Aorta (tissue), 5 donors: ENCODE results near the gene FAM234A. TPM values are rescaled to one million over a fixed set of nuclear protein-coding genes. Genes with fewer than 3 reads are reported as not detected.

ENCODE experiments used
- ATAC-seq: fragments of 200-7000 bp; cut with Tn5 transposase; one replicate; pipeline ENCODE4 v1.9.1; 2022; ENCODE audit warnings: moderate library complexity; ENCODE audit not compliant: low FRiP score
- DNase-seq, 2 donors: peaks; one replicate each; pipeline ENCODE4 v3.0.0-alpha.2; 2020
- H3K27ac ChIP-seq, 2 donors: one replicate each; pipeline ENCODE4 v1.5.1; 2013; ENCODE audit warnings: low read length in 2 of 2, mild to moderate bottlenecking in 2 of 2, moderate library complexity in 2 of 2, control low read depth in 1 of 2, inconsistent platforms in 1 of 2, low read depth in 1 of 2
- H3K27me3 ChIP-seq, 2 donors: one replicate each; pipeline ENCODE4 v1.6.1; 2013; ENCODE audit warnings: control low read depth in 1 of 2, low read length in 1 of 2, mild to moderate bottlenecking in 1 of 2, moderate library complexity in 1 of 2; ENCODE audit not compliant: insufficient read depth in 2 of 2, control insufficient read depth in 1 of 2
- H3K36me3 ChIP-seq, 2 donors: one replicate each; pipeline ENCODE4 v1.6.1; 2013; ENCODE audit warnings: control low read depth in 1 of 2, low read length in 1 of 2, mild to moderate bottlenecking in 1 of 2; ENCODE audit not compliant: insufficient read depth in 2 of 2, control insufficient read depth in 1 of 2
- H3K4me1 ChIP-seq, 2 donors: one replicate each; pipeline ENCODE4 v1.6.1; 2013; ENCODE audit warnings: low read length in 2 of 2, control low read depth in 1 of 2, mild to moderate bottlenecking in 1 of 2, moderate library complexity in 1 of 2; ENCODE audit not compliant: insufficient read depth in 2 of 2, control insufficient read depth in 1 of 2
- H3K4me3 ChIP-seq, 2 donors: one replicate each; pipeline ENCODE4 v1.5.1; 2013; ENCODE audit warnings: low read length in 2 of 2, control low read depth in 1 of 2, mild to moderate bottlenecking in 1 of 2
- H3K9me3 ChIP-seq: one replicate; pipeline ENCODE4 v1.6.1; 2013; ENCODE audit warnings: mild to moderate bottlenecking, low read length; ENCODE audit not compliant: control insufficient read depth
- WGBS, 2 donors: extraction: QIAGEN DNeasy Blood & Tissue Kit; methylation state at CpG; one replicate each; pipeline ENCODE4 v1.1.7; 2013; 5-methylcytosine and 5-hydroxymethylcytosine counted together
- intact Hi-C, 2 donors: fragments of 100-400 bp; cut with DNase I; formaldehyde crosslinking; loops; one replicate each; pipeline versions ENCODE4 v1.14.2 to v1.15.0; 2022
- polyA plus RNA-seq, 2 donors: library from polyadenylated mRNA; stranded (reverse); fragments of 200-250 nt; gene quantifications; one replicate each; pipeline ENCODE4 v1.2.3, GENCODE V29; 2013
- total RNA-seq, 2 donors: library from RNA; stranded (reverse); fragmentation: NEBNext Ultra II Directional; extraction: Animal tissue kit (Norgen Biotek cat#: 25700); gene quantifications; one replicate each; pipeline ENCODE4 v1.2.1, GENCODE V29; 2021
- donor health status: healthy with polysubstance abuse.
- donor health status: Bipolar disorder and iron deficiency.
- donor health status: DM: no; HTN: no; CAD: no.
- donor health status: DM: no; HTN: no; CAD: no.
- donor health status: DM: yes; HTN: yes; CAD: no.

The FAM234A gene
- total and polyA plus RNA-seq, 4 donors = 32.2 to 60.7 (median 55.5) TPM

GRCh38 chr16:259226-259625 is 24.6 kb downstream of the FAM234A start:
- no peaks in the 10 kb centered on the region for H3K9me3 ChIP-seq
- H3K4me3 ChIP-seq = no peak overlapping the region
- ATAC-seq (no peak), DNase-seq (no peak)
- intact Hi-C loops = no loop called here
- no peaks in the 10 kb centered on the region for H3K27me3 ChIP-seq
- H3K4me1 ChIP-seq = no peaks in the 10 kb centered on the region
- H3K36me3 ChIP-seq = peaks cover 0 to 14% of the 10 kb centered on the region in 2 donors
- 89 to 90% methylated on average over 10 of the region's 10 CpGs for WGBS, 2 donors
- H3K27ac ChIP-seq = no peak overlapping the region

- Histone ChIP-seq H3K36me3 (peaks cover 0 to 14% of the 10 kb centered on the region in 2 donors), H3K4me1 (no peaks in the 10 kb centered on the region), H3K27me3 (no peaks in the 10 kb centered on the region), H3K9me3 (no peaks in the 10 kb centered on the region), H3K27ac (no peak overlapping the region), H3K4me3 (no peak overlapping the region)
- DNase-seq (no peak), ATAC-seq (no peak)
- intact Hi-C loops = no loop called here
- 92 to 94% methylated on average over 13 of the region's 13 CpGs for WGBS, 2 donors
These were observed 25.2 kb downstream of the FAM234A start for GRCh38 chr16:259814-260253.

GRCh38 chr16:260326-260725 is 25.7 kb downstream of the FAM234A start:
- Histone ChIP-seq H3K4me1 (no peaks in the 10 kb centered on the region), H3K9me3 (no peaks in the 10 kb centered on the region), H3K27ac (no peak overlapping the region), H3K27me3 (no peaks in the 10 kb centered on the region), H3K4me3 (no peak overlapping the region), H3K36me3 (peaks cover 0 to 14% of the 10 kb centered on the region in 2 donors)
- intact Hi-C loops = no loop called here
- ATAC-seq (no peak), DNase-seq (no peak)
- 92 to 93% methylated on average over 19 of the region's 19 CpGs for WGBS, 2 donors

- Histone ChIP-seq H3K4me3 (no peak overlapping the region), H3K4me1 (no peaks in the 10 kb centered on the region), H3K9me3 (no peaks in the 10 kb centered on the region), H3K36me3 (peaks cover 0 to 14% of the 10 kb centered on the region in 2 donors), H3K27me3 (no peaks in the 10 kb centered on the region), H3K27ac (no peak overlapping the region)
- WGBS, 2 donors = 85 to 86% methylated on average over 28 of the region's 28 CpGs
- intact Hi-C loops = no loop called here
- ATAC-seq = no peak
- no peak for DNase-seq
These were observed 26.5 kb downstream of the FAM234A start for GRCh38 chr16:261031-261691.

GRCh38 chr16:262121-262745 is 27.6 kb downstream of the FAM234A start:
- peaks cover 0 to 14% of the 10 kb centered on the region in 2 donors for H3K36me3 ChIP-seq

GRCh38 chr16:263182-263774 is 28.7 kb downstream of the FAM234A start:
- H3K4me1 ChIP-seq = no peaks in the 10 kb centered on the region
- ATAC-seq (no peak), DNase-seq (no peak)
- no peaks in the 10 kb centered on the region for H3K9me3 ChIP-seq
- no peak overlapping the region for H3K27ac ChIP-seq
- H3K36me3 ChIP-seq = peaks cover 0 to 14% of the 10 kb centered on the region in 2 donors
- WGBS, 2 donors = 93 to 95% methylated on average over 28 to 35 of the region's 35 CpGs
- no peaks in the 10 kb centered on the region for H3K27me3 ChIP-seq
- intact Hi-C loops = no loop called here
- no peak overlapping the region for H3K4me3 ChIP-seq

More at GRCh38 chr16:262121-262745, 27.6 kb downstream of the FAM234A start:
- WGBS, 2 donors = 92% methylated on average over 29 of the region's 29 CpGs
- no peaks in the 10 kb centered on the region for H3K9me3 ChIP-seq
- DNase-seq (no peak), ATAC-seq (no peak)
- no peaks in the 10 kb centered on the region for H3K27me3 ChIP-seq
- no peak overlapping the region for H3K27ac ChIP-seq
- H3K4me1 ChIP-seq = no peaks in the 10 kb centered on the region
- no peak overlapping the region for H3K4me3 ChIP-seq
- intact Hi-C loops = no loop called here

- Histone ChIP-seq H3K4me3 (no peak overlapping the region), H3K4me1 (no peaks in the 10 kb centered on the region), H3K27me3 (no peaks in the 10 kb centered on the region), H3K36me3 (peaks cover 0 to 14% of the 10 kb centered on the region in 2 donors), H3K9me3 (no peaks in the 10 kb centered on the region), H3K27ac (no peak overlapping the region)
- ATAC-seq (no peak), DNase-seq (no peak)
- intact Hi-C loops = no loop called here
- WGBS, 2 donors = 91 to 92% methylated on average over 17 of the region's 17 CpGs
These were observed 29.3 kb downstream of the FAM234A start for GRCh38 chr16:263944-264343.

GRCh38 chr16:264440-264951 is 29.9 kb downstream of the FAM234A start:
- 92 to 95% methylated on average over 23 of the region's 23 CpGs for WGBS, 2 donors
- Histone ChIP-seq H3K4me3 (no peak overlapping the region), H3K36me3 (peaks cover 0 to 14% of the 10 kb centered on the region in 2 donors), H3K27me3 (no peaks in the 10 kb centered on the region), H3K4me1 (no peaks in the 10 kb centered on the region), H3K9me3 (no peaks in the 10 kb centered on the region), H3K27ac (no peak overlapping the region)
- ATAC-seq (no peak), DNase-seq (no peak)
- intact Hi-C loops = no loop called here
